Mesenchymal stem cell (in vitro differentiated cells and primary cell): ENCODE data around the gene PLEKHG2.

Experiments
- DNase-seq: peaks from one replicate; pipeline ENCODE4 v3.0.0-alpha.2; 2013
- H2AFZ ChIP-seq: one replicate; pipeline ENCODE4 v1.6.1; 2013; ENCODE audit warnings: low read depth, mild to moderate bottlenecking, control low read depth, inconsistent platforms, low read length, moderate library complexity
- H2AK5ac ChIP-seq: 2 replicates; pipeline ENCODE4 v1.6.1; 2013; ENCODE audit warnings: low read length, moderate library complexity, mild to moderate bottlenecking, inconsistent platforms; ENCODE audit not compliant: severe bottlenecking
- H2BK120ac ChIP-seq: one replicate; pipeline ENCODE4 v1.6.1; 2013; ENCODE audit warnings: low read depth, mild to moderate bottlenecking, inconsistent platforms, low read length, moderate library complexity
- H2BK12ac ChIP-seq, 2 experiments: one replicate each; pipeline ENCODE4 v1.6.1; 2013; ENCODE audit warnings: inconsistent platforms in 2 of 2, low read length in 2 of 2, mild to moderate bottlenecking in 2 of 2, moderate library complexity in 2 of 2, control low read depth in 1 of 2
- H2BK15ac ChIP-seq: one replicate; pipeline ENCODE4 v1.6.1; 2013; ENCODE audit warnings: mild to moderate bottlenecking, low read depth, inconsistent platforms; ENCODE audit not compliant: poor library complexity, severe bottlenecking
- H2BK5ac ChIP-seq: 2 replicates; pipeline ENCODE4 v1.6.1; 2013; ENCODE audit warnings: low read depth, mild to moderate bottlenecking, low read length, control low read depth, inconsistent platforms; ENCODE audit not compliant: poor library complexity, severe bottlenecking
- H3K14ac ChIP-seq, 2 experiments: one replicate each; pipeline ENCODE4 v1.6.1; 2013; ENCODE audit warnings: inconsistent platforms in 2 of 2, low read length in 2 of 2, control low read depth in 1 of 2, mild to moderate bottlenecking in 1 of 2, moderate library complexity in 1 of 2
- H3K18ac ChIP-seq, 2 experiments: one replicate each; pipeline ENCODE4 v1.6.1; 2013; ENCODE audit warnings: inconsistent platforms in 2 of 2, low read length in 2 of 2, control low read depth in 1 of 2, low read depth in 1 of 2, mild to moderate bottlenecking in 1 of 2
- H3K23ac ChIP-seq, 2 experiments: one replicate each; pipeline ENCODE4 v1.6.1; 2013; ENCODE audit warnings: inconsistent platforms in 2 of 2, low read length in 2 of 2, mild to moderate bottlenecking in 2 of 2, moderate library complexity in 2 of 2, control low read depth in 1 of 2
- H3K27ac ChIP-seq: 2 replicates; pipeline ENCODE4 v1.5.1; 2013; ENCODE audit warnings: mild to moderate bottlenecking, moderate library complexity, low read length, control low read depth, inconsistent platforms; ENCODE audit not compliant: poor library complexity, severe bottlenecking
- H3K27me3 ChIP-seq, 2 experiments: 2 replicates each; pipeline versions ENCODE4 v1.6.1 to v1.7.0; 2013; ENCODE audit warnings: low read length in 2 of 2, mild to moderate bottlenecking in 2 of 2, moderate library complexity in 2 of 2, control low read depth in 1 of 2, inconsistent platforms in 1 of 2; ENCODE audit not compliant: control insufficient read depth in 1 of 2, insufficient read depth in 1 of 2
- H3K36me3 ChIP-seq, 2 experiments: 2 replicates each; pipeline versions ENCODE4 v1.6.1 to v1.7.0; 2013; ENCODE audit warnings: low read length in 2 of 2, control low read depth in 1 of 2, inconsistent platforms in 1 of 2, low read depth in 1 of 2, mild to moderate bottlenecking in 1 of 2; ENCODE audit not compliant: insufficient read depth in 2 of 2, control insufficient read depth in 1 of 2
- H3K4ac ChIP-seq, 2 experiments: one replicate each; pipeline ENCODE4 v1.6.1; 2013; ENCODE audit warnings: inconsistent platforms in 2 of 2, low read length in 2 of 2, mild to moderate bottlenecking in 2 of 2, moderate library complexity in 2 of 2, control low read depth in 1 of 2, low read depth in 1 of 2
- H3K4me1 ChIP-seq: 2 replicates; pipeline ENCODE4 v1.6.1; 2013; ENCODE audit warnings: low read depth, low read length, control low read depth; ENCODE audit not compliant: control insufficient read depth, insufficient read depth
- H3K4me2 ChIP-seq: 2 replicates; pipeline ENCODE4 v1.6.1; 2013; ENCODE audit warnings: low read length, mild to moderate bottlenecking, inconsistent platforms; ENCODE audit not compliant: poor library complexity, severe bottlenecking
- H3K4me3 ChIP-seq, 2 experiments: 2 replicates each; pipeline versions ENCODE4 v1.5.1 to v1.7.0; 2013; ENCODE audit warnings: low read length in 2 of 2, mild to moderate bottlenecking in 2 of 2, control low read depth in 1 of 2, low read depth in 1 of 2; ENCODE audit not compliant: insufficient read depth in 1 of 2
- H3K79me1 ChIP-seq: replicated peaks from 2 replicates; pipeline ENCODE4 v1.6.1; 2013; ENCODE audit warnings: mild to moderate bottlenecking, control low read depth, low read length, inconsistent platforms; ENCODE audit not compliant: poor library complexity, severe bottlenecking
- H3K9ac ChIP-seq: 2 replicates; pipeline ENCODE4 v1.7.0; 2013; ENCODE audit warnings: mild to moderate bottlenecking, low read length, moderate library complexity
- H3K9me3 ChIP-seq: 2 replicates; pipeline ENCODE4 v1.7.0; 2013; ENCODE audit warnings: mild to moderate bottlenecking, low read length; ENCODE audit not compliant: control insufficient read depth
- H4K8ac ChIP-seq: one replicate; pipeline ENCODE4 v1.6.1; 2013; ENCODE audit warnings: inconsistent platforms, mild to moderate bottlenecking, low read length, moderate library complexity
- H4K91ac ChIP-seq: one replicate; pipeline ENCODE4 v1.6.1; 2013; ENCODE audit warnings: mild to moderate bottlenecking, low read length, inconsistent platforms
- WGBS: methylation state at CpG from one replicate; pipeline ENCODE4 v1.1.7; 2013; ENCODE audit warnings: mixed read lengths; 5-methylcytosine and 5-hydroxymethylcytosine counted together

Gene PLEKHG2

DNA sequence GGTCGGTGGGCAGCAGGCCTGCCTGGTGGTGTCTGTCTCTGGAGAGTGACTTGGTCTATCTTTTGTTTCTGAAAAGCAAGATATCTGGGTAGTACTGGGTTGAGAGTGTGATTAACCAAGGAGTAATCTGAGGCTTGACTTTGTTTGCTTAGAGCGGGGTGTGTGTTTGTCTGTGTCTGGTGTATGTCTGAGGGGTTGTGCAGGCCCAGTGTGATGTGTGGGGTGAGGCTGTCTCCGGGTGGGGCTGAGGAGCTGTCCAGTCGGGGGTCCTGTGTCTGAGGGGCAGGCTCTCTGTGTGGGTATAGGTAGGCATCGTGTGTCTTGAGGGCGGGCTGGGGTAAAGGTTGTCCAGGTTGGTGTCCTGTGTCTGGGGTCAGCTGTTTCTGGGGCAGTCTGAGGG lies 57.1 kb downstream of the PLEKHG2 start:
- H3K4me2 ChIP-seq: no peak overlapping the region

DNA sequence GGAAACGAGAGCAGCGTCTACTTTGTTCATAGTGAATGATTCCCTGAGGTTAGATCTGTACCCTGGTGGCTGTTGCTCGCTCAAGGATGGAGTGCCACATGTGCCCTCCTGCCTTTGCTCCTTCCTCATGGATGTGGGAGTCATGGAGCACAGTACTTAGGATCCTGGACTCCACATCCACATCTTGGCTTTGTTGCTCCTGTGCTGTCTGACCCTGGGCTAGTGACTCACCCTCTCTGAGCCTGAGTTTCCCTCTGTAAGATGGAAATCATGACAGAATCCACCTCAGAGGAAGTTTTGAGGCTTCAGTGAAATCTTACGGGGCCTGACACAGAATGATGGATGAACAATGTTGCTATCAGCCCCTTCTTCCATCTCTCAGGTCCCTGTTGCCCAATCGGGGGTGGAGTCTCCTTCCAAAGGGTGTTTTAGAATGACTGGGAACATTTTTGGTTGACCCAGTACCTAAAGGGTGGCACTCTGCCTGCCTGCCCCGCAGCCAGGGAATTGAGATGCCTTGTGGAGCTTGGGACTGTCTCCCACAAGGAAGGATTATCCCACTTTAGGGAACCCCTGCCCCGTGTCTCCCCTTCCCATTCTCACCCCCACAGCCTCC lies 58.4 kb downstream of the PLEKHG2 start:
- WGBS: 93% methylated on average over 7 of the region's 7 CpGs
- no peak overlapping the region for H2BK15ac ChIP-seq
- peaks cover 53% of the 10 kb centered on the region for H3K79me1 ChIP-seq
- H2AK5ac ChIP-seq: no peak overlapping the region
- no peaks in the 10 kb centered on the region for H3K27me3 ChIP-seq
- no peak overlapping the region for H4K91ac ChIP-seq
- no peak overlapping the region for H4K8ac ChIP-seq
- H3K9ac ChIP-seq: peak overlapping the region; percentile 17
- no peak overlapping the region for H2BK12ac ChIP-seq
- H3K14ac ChIP-seq: no peak overlapping the region
- H3K4me1 ChIP-seq: no peaks in the 10 kb centered on the region
- no peak overlapping the region for H2AFZ ChIP-seq
- no peak overlapping the region for H3K27ac ChIP-seq
- no peak overlapping the region for H2BK120ac ChIP-seq
- H2BK5ac ChIP-seq: no peak overlapping the region
- H3K18ac ChIP-seq: no peak overlapping the region
- no peak overlapping the region for H3K23ac ChIP-seq
- H3K36me3 ChIP-seq: peaks cover 94 to 100% of the 10 kb centered on the region in 2 experiments
- H3K4ac ChIP-seq: no peak overlapping the region
- H3K9me3 ChIP-seq: no peaks in the 10 kb centered on the region
- no peak overlapping the region for H3K4me3 ChIP-seq
- no peak for DNase-seq
- H3K4me2 ChIP-seq: no peak overlapping the region

More for the DNA sequence above, 57.1 kb downstream of the PLEKHG2 start:
- no peak for DNase-seq
- Histone ChIP-seq H3K27me3 (no peaks in the 10 kb centered on the region), H3K9me3 (no peaks in the 10 kb centered on the region), H4K8ac (no peak overlapping the region), H3K23ac (no peak overlapping the region), H3K14ac (no peak overlapping the region), H3K4ac (no peak overlapping the region), H2BK120ac (no peak overlapping the region), H3K4me1 (no peaks in the 10 kb centered on the region), H3K36me3 (peaks cover 99 to 100% of the 10 kb centered on the region in 2 experiments), H2BK12ac (no peak overlapping the region), H2AFZ (no peak overlapping the region), H2BK5ac (no peak overlapping the region), H2BK15ac (no peak overlapping the region), H3K4me3 (no peak overlapping the region), H3K18ac (no peak overlapping the region), H3K27ac (no peak overlapping the region), H4K91ac (no peak overlapping the region), H3K9ac (no peak overlapping the region), H2AK5ac (no peak overlapping the region), H3K79me1 (peaks cover 59% of the 10 kb centered on the region)
- 98% methylated on average over 6 of the region's 6 CpGs for WGBS

DNA sequence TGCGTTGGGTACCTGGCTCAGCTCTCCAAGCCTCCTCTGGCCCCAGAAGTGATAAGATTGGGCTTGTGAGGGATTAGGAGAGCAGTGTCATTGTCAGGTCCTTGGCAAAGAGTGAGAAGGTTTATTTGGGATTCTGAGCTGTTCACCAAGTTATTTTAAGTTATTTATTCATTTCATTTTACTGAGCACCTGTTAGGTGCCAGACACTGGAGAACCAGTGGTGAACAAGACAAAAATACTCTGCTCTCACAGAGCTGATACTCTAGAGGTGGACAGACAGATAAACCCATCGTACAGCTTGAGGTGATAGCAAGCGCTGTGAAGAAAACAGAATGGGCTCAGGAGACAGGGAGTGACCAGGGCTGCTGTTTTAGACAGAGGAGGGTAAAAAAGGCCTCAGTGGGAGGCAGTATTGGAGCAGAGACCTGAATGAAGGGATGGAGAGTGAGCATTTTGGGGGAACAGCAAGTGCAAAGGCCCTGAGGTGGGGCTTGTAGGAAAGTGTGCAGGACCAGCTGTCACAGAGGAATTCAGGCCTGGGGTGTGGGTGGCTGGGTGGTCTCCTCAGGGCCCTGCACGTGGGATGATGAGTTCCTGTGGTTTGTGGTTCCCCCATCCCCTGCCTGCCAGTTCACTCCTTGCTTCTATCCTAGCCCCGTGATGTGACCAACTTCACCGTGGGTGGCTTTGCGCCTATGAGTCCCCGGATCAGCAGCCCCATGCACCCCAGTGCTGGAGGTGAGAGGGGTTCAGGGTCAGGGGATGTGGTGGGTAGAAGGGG lies 59.5 kb downstream of the PLEKHG2 start:
- Histone ChIP-seq H4K8ac (no peak overlapping the region), H2BK12ac (no peak overlapping the region), H3K79me1 (peaks cover 49% of the 10 kb centered on the region), H3K27ac (no peak overlapping the region), H3K4me3 (no peak overlapping the region), H4K91ac (no peak overlapping the region), H3K18ac (no peak overlapping the region), H2AFZ (no peak overlapping the region), H2BK15ac (no peak overlapping the region), H3K4ac (no peak overlapping the region), H3K4me2 (no peak overlapping the region), H3K4me1 (no peaks in the 10 kb centered on the region), H3K27me3 (no peaks in the 10 kb centered on the region), H2AK5ac (no peak overlapping the region), H2BK120ac (no peak overlapping the region), H3K36me3 (peaks cover 95 to 97% of the 10 kb centered on the region in 2 experiments), H3K9ac (no peak overlapping the region), H2BK5ac (no peak overlapping the region), H3K14ac (no peak overlapping the region), H3K23ac (no peak overlapping the region), H3K9me3 (no peaks in the 10 kb centered on the region)
- whole genome bisulfite sequencing: 97% methylated on average over 7 of the region's 8 CpGs
- DNase-seq: no peak

DNA sequence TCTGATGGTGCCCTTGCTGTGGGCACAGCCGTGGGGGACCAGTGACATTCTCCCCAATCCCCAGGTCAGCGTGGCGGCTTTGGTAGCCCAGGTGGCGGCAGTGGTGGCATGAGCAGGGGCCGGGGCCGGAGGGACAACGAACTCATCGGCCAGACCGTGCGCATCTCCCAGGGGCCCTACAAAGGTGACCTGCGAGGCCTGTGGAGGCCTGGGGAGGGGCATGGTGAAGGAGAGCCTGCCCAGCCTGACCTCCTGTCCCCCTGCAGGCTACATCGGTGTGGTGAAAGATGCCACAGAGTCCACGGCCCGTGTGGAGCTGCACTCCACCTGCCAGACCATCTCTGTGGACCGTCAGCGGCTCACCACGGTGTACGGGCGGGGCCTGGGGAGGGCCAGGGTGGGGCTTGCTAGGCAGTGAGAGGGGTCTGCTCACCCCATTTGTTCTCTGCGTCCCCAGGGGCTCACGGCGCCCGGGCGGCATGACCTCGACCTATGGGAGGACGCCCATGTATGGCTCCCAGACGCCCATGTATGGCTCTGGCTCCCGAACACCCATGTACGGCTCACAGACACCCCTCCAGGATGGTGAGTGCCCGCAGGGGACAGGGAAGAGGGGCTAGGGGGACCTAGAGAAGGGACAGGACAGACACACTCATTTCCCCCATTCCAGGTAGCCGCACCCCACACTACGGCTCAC lies 60.4 kb downstream of the PLEKHG2 start:
- H4K8ac ChIP-seq: no peak overlapping the region
- no peaks in the 10 kb centered on the region for H3K9me3 ChIP-seq
- H4K91ac ChIP-seq: no peak overlapping the region
- no peak overlapping the region for H2AK5ac ChIP-seq
- H2BK5ac ChIP-seq: no peak overlapping the region
- H3K79me1 ChIP-seq: peaks cover 44% of the 10 kb centered on the region
- H3K14ac ChIP-seq: no peak overlapping the region
- H3K4ac ChIP-seq: no peak overlapping the region
- H3K27me3 ChIP-seq: no peaks in the 10 kb centered on the region
- no peak overlapping the region for H3K4me3 ChIP-seq
- H2AFZ ChIP-seq: no peak overlapping the region
- no peak overlapping the region for H3K27ac ChIP-seq
- no peak overlapping the region for H3K23ac ChIP-seq
- peaks cover 87 to 93% of the 10 kb centered on the region in 2 experiments for H3K36me3 ChIP-seq
- DNase-seq: no peak
- H3K18ac ChIP-seq: no peak overlapping the region
- no peak overlapping the region for H2BK12ac ChIP-seq
- no peak overlapping the region for H3K9ac ChIP-seq
- no peak overlapping the region for H2BK120ac ChIP-seq
- WGBS: 94% methylated on average over 31 of the region's 32 CpGs
- H3K4me2 ChIP-seq: no peak overlapping the region
- H2BK15ac ChIP-seq: no peak overlapping the region
- H3K4me1 ChIP-seq: no peaks in the 10 kb centered on the region
